ENCODE measurements around the gene ARHGEF12. TPM values are rescaled to one million over a fixed set of nuclear protein-coding genes. Genes with fewer than 3 reads are reported as not detected.

Gene ARHGEF12
- polyA plus RNA-seq, 3 donors: 0.25 to 0.87 (median 0.27) TPM

DNA sequence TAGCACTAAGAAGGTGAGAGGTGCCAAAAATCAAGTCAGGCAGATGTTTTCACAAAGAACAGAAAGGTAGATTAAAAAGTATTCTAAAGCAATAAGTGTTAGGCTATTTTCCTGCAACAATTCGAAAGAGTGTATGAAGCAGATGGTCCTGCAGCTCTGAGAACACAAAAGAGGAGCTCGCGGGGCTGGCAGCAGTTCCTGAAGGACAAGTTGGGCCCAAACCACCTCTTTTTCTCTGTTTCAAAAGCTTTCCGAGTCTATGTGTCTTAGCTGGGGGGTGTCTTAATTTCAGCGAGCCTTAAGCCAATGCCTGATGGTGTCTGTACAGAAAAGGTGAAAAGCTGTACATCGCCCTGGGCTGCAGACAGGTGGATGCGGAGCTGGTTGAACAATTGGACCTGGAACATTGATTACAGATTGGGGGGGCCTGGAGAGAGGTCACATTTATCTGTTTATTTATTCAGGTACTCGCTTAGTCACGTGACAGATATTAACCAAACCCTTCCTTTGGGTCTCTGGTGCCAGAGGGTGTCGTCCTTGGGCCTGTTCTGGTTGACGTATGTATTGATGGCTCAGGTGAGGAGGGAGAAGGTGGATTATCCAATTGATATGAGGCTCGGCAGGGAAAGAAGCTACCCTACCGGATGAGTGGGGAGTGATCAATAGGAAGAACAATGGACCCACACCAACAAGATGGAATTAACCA lies 200.0 kb downstream of the ARHGEF12 start:
- H3K9me3 Mint-ChIP-seq: peaks cover 0 to 2% (median 0%) of the 10 kb centered on the region in 7 donors
- WGBS (ENCODE audit: insufficient coverage): 98% methylated on average over 5 of the region's 13 CpGs
- H3K4me1 Mint-ChIP-seq: no peaks in the 10 kb centered on the region
- Histone ChIP-seq H3K36me3 (replicated peaks in 1 of 2; ENCODE audit: control insufficient read depth in 1 of 2, insufficient read depth in 2 of 2, low read length in 2 of 2) (no peaks in the 10 kb centered on the region), H3K4me2 (replicated peaks; ENCODE audit: extremely low read depth, low read length, poor library complexity, severe bottlenecking) (no peak overlapping the region), H3K27ac (ENCODE audit: low read depth in 1 of 2, low read length in 2 of 2) (no peak overlapping the region), H3K79me2 (ENCODE audit: insufficient read depth, low read length) (no peaks in the 10 kb centered on the region), H3K4me1 (ENCODE audit: control insufficient read depth in 1 of 2, insufficient read depth in 2 of 2, low read length in 2 of 2) (no peaks in the 10 kb centered on the region), H3K27me3 (ENCODE audit: control insufficient read depth in 2 of 2, insufficient read depth in 2 of 2, low read length in 2 of 2) (no peaks in the 10 kb centered on the region), H3K9me3 (replicated peaks in 1 of 2; ENCODE audit: control insufficient read depth in 1 of 2, insufficient read depth in 1 of 2, low read length in 2 of 2) (peaks cover 0 to under 1% of the 10 kb centered on the region in 2 donors), H3K4me3 (replicated peaks in 1 of 3; ENCODE audit: low read depth in 2 of 3, low read length in 3 of 3) (no peak overlapping the region), H2AFZ (ENCODE audit: insufficient read depth, low read depth, low read length, poor library complexity, severe bottlenecking) (no peak overlapping the region), H4K20me1 (ENCODE audit: insufficient read depth, low read length) (no peaks in the 10 kb centered on the region), H3K9ac (ENCODE audit: insufficient read depth, low read length, poor library complexity, severe bottlenecking) (no peak overlapping the region)
- intact Hi-C loops (cut with micrococcal nuclease): no loop called here
- H3K27ac Mint-ChIP-seq: peak overlapping the region in 1 of 7 donors; percentile 7
- TF ChIP-seq, protein P1, sequence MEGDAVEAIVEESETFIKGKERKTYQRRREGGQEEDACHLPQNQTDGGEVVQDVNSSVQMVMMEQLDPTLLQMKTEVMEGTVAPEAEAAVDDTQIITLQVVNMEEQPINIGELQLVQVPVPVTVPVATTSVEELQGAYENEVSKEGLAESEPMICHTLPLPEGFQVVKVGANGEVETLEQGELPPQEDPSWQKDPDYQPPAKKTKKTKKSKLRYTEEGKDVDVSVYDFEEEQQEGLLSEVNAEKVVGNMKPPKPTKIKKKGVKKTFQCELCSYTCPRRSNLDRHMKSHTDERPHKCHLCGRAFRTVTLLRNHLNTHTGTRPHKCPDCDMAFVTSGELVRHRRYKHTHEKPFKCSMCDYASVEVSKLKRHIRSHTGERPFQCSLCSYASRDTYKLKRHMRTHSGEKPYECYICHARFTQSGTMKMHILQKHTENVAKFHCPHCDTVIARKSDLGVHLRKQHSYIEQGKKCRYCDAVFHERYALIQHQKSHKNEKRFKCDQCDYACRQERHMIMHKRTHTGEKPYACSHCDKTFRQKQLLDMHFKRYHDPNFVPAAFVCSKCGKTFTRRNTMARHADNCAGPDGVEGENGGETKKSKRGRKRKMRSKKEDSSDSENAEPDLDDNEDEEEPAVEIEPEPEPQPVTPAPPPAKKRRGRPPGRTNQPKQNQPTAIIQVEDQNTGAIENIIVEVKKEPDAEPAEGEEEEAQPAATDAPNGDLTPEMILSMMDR (IDR thresholded peaks at IDR 0.05): no peak
- no peaks in the 10 kb centered on the region for H3K36me3 Mint-ChIP-seq
- DNase-seq: no peak
- H3K27me3 Mint-ChIP-seq (ENCODE audit: low read depth in 3 of 3): peaks cover 9 to 13% (median 12%) of the 10 kb centered on the region in 3 donors
- peak overlapping the region in 1 of 2 donors; percentile 14 for H3K4me3 Mint-ChIP-seq

DNA sequence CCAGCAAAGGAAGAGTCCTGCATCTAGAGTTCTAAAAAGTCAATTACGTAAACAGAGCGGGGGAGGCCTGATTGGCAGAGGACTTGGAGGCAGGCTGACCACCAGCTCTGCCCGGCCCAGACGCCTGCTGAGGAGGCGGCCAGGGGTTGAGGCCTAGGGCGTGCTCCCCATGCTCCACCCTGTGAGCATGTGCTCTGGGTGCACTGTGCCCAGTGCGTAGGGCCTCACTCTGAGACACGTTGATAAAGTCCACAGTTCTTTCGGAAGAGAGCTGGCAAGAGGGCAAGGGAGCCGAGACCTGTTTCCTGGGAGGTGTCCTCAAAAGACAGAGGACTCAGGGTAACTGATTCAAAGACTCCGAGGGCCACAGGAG lies 200.6 kb downstream of the ARHGEF12 start:
- no peak overlapping the region for H3K27ac ChIP-seq (ENCODE audit: low read depth in 1 of 2, low read length in 2 of 2)
- Mint-ChIP-seq H3K36me3 (no peaks in the 10 kb centered on the region), H3K27me3 (ENCODE audit: low read depth in 3 of 3) (peaks cover 6 to 12% (median 10%) of the 10 kb centered on the region in 3 donors), H3K4me1 (no peaks in the 10 kb centered on the region), H3K4me3 (no peak overlapping the region), H3K9me3 (peaks cover 0 to 5% (median 3%) of the 10 kb centered on the region in 7 donors), H3K27ac (no peak overlapping the region)
- intact Hi-C loops (cut with micrococcal nuclease): no loop called here
- H3K9ac ChIP-seq (ENCODE audit: insufficient read depth, low read length, poor library complexity, severe bottlenecking): no peak overlapping the region
- no peak overlapping the region for H3K4me3 ChIP-seq (replicated peaks in 1 of 3; ENCODE audit: low read depth in 2 of 3, low read length in 3 of 3)
- H3K4me1 ChIP-seq (ENCODE audit: control insufficient read depth in 1 of 2, insufficient read depth in 2 of 2, low read length in 2 of 2): no peaks in the 10 kb centered on the region
- DNase-seq: no peak
- no peaks in the 10 kb centered on the region for H4K20me1 ChIP-seq (ENCODE audit: insufficient read depth, low read length)
- no peak overlapping the region for H3K4me2 ChIP-seq (replicated peaks; ENCODE audit: extremely low read depth, low read length, poor library complexity, severe bottlenecking)
- H3K9me3 ChIP-seq (replicated peaks in 1 of 2; ENCODE audit: control insufficient read depth in 1 of 2, insufficient read depth in 1 of 2, low read length in 2 of 2): peaks cover 0 to 5% of the 10 kb centered on the region in 2 donors
- no peaks in the 10 kb centered on the region for H3K79me2 ChIP-seq (ENCODE audit: insufficient read depth, low read length)
- 97% methylated on average over 11 of the region's 11 CpGs for WGBS (ENCODE audit: insufficient coverage)
- no peak overlapping the region for H2AFZ ChIP-seq (ENCODE audit: insufficient read depth, low read depth, low read length, poor library complexity, severe bottlenecking)
- TF ChIP-seq, protein P1 (IDR thresholded peaks at IDR 0.05): no peak
- H3K27me3 ChIP-seq (ENCODE audit: control insufficient read depth in 2 of 2, insufficient read depth in 2 of 2, low read length in 2 of 2): no peaks in the 10 kb centered on the region
- H3K36me3 ChIP-seq (replicated peaks in 1 of 2; ENCODE audit: control insufficient read depth in 1 of 2, insufficient read depth in 2 of 2, low read length in 2 of 2): no peaks in the 10 kb centered on the region
